Measurements from ENCODE around the gene SLX9. TPM values are rescaled to one million over a fixed set of nuclear protein-coding genes. Genes with fewer than 3 reads are reported as not detected.

SLX9 gene
- total and polyA plus RNA-seq, 2 donors (not counting 1 experiment from before 2014, with no cell fraction given) = 11.7 to 15.9 TPM

GRCh38 chr21:45026066-45026745, 86.4 kb downstream of the SLX9 start:
- TF ChIP-seq EZH2 (IDR thresholded peaks at IDR 0.05; ENCODE audit: borderline replicate concordance, insufficient read depth, low read depth, low read length, poor library complexity, severe bottlenecking) (no peak), CTCF (IDR thresholded peaks at IDR 0.05) (no peak)
- Histone ChIP-seq H3K9me3 (ENCODE audit: control extremely low read depth in 1 of 3, control insufficient read depth in 2 of 3, insufficient read depth in 1 of 3, low read length in 2 of 3) (peaks cover 0 to 17% (median 0%) of the 10 kb centered on the region in 3 donors), H3K4me3 (ENCODE audit: control extremely low read depth in 1 of 5, extremely low read depth in 1 of 5, insufficient read depth in 1 of 5, low read depth in 2 of 5, low read length in 4 of 5) (no peak overlapping the region), H3K9ac (ENCODE audit: low read length) (no peak overlapping the region), H3K36me3 (replicated peaks in 1 of 2; ENCODE audit: control extremely low read depth in 1 of 2, control insufficient read depth in 1 of 2, extremely low read depth in 1 of 2, insufficient read depth in 2 of 2, low read length in 1 of 2) (no peaks in the 10 kb centered on the region), H2AFZ (ENCODE audit: insufficient read depth, low read depth, low read length, poor library complexity, severe bottlenecking) (no peak overlapping the region), H3K79me2 (ENCODE audit: control insufficient read depth, insufficient read depth, low read length) (no peaks in the 10 kb centered on the region), H3K4me2 (replicated peaks; ENCODE audit: low read depth, low read length, poor library complexity, severe bottlenecking) (no peak overlapping the region), H3K27ac (ENCODE audit: low read length in 2 of 2) (no peak overlapping the region), H4K20me1 (ENCODE audit: control insufficient read depth, insufficient read depth, low read length, poor library complexity, severe bottlenecking) (no peaks in the 10 kb centered on the region), H3K4me1 (ENCODE audit: control insufficient read depth in 2 of 2, insufficient read depth in 2 of 2, low read length in 2 of 2) (no peaks in the 10 kb centered on the region), H3K27me3 (replicated peaks in 1 of 4; ENCODE audit: control extremely low read depth in 1 of 4, control insufficient read depth in 3 of 4, insufficient read depth in 4 of 4, low read length in 3 of 4) (peaks cover 0 to under 1% (median 0%) of the 10 kb centered on the region in 4 experiments)
- Mint-ChIP-seq H3K9me3 (ENCODE audit: insufficient read depth) (peaks cover 11% of the 10 kb centered on the region), H3K27ac (no peak overlapping the region), H3K4me1 (peaks cover 6% of the 10 kb centered on the region), H3K27me3 (peaks cover 17% of the 10 kb centered on the region), H3K4me3 (no peak overlapping the region)
- ChIA-PET CTCF (interaction anchor here (0.6 kb wide), 1 partner anchor 181 kb away, joined by 3 read pairs; no protein-coding TSS in a partner anchor), POLR2A (no interaction called here)
- no peak for ATAC-seq (ENCODE audit: low read depth)
- 95% methylated on average over 22 of the region's 22 CpGs for WGBS (ENCODE audit: insufficient coverage)
- intact Hi-C loops (cut with micrococcal nuclease) = no loop called here
- DNase-seq = no peak

Other genes with a start within 250 kb of the SLX9 start
- gene KRTAP10-12, start 242.9 kb upstream of the SLX9 start, total RNA-seq = not detected in 2 replicates
- gene KRTAP10-12, start 242.9 kb upstream of the SLX9 start, polyA plus RNA-seq = not detected in 2 replicates
- gene TSPEAR, start 228.5 kb upstream of the SLX9 start, total RNA-seq = not detected in 2 replicates
- gene TSPEAR, start 228.5 kb upstream of the SLX9 start, polyA plus RNA-seq = not detected in 2 replicates
- gene UBE2G2, start 138.2 kb upstream of the SLX9 start, total RNA-seq = 96.4 and 97.2 TPM in 2 replicates
- 109 and 133 TPM in 2 replicates for gene UBE2G2, start 138.2 kb upstream of the SLX9 start, polyA plus RNA-seq
- 34.6 and 37.6 TPM in 2 replicates for gene SUMO3, start 122.0 kb upstream of the SLX9 start, total RNA-seq
- 44.8 and 94.9 TPM in 2 replicates for gene SUMO3, start 122.0 kb upstream of the SLX9 start, polyA plus RNA-seq
- gene PTTG1IP, start 66.3 kb upstream of the SLX9 start, total RNA-seq = 58.6 and 62.9 TPM in 2 replicates
- gene PTTG1IP, start 66.3 kb upstream of the SLX9 start, polyA plus RNA-seq = 25.6 and 30.7 TPM in 2 replicates
- gene ITGB2, start 19.1 kb upstream of the SLX9 start, total RNA-seq = 86.7 and 102 TPM in 2 replicates
- 272 and 368 TPM in 2 replicates for gene ITGB2, start 19.1 kb upstream of the SLX9 start, polyA plus RNA-seq
- 17.1 and 23.2 TPM in 2 replicates for gene ADARB1, start 134.6 kb downstream of the SLX9 start, total RNA-seq
- gene ADARB1, start 134.6 kb downstream of the SLX9 start, polyA plus RNA-seq = 33.3 and 54.0 TPM in 2 replicates